ENCODE results near the gene SPIN1.
"Not testable (repeated sequence)": the region's sequence is repeated elsewhere in the genome, so short reads cannot be mapped to it uniquely, and the experiment has no call there.

The SPIN1 gene

DNA sequence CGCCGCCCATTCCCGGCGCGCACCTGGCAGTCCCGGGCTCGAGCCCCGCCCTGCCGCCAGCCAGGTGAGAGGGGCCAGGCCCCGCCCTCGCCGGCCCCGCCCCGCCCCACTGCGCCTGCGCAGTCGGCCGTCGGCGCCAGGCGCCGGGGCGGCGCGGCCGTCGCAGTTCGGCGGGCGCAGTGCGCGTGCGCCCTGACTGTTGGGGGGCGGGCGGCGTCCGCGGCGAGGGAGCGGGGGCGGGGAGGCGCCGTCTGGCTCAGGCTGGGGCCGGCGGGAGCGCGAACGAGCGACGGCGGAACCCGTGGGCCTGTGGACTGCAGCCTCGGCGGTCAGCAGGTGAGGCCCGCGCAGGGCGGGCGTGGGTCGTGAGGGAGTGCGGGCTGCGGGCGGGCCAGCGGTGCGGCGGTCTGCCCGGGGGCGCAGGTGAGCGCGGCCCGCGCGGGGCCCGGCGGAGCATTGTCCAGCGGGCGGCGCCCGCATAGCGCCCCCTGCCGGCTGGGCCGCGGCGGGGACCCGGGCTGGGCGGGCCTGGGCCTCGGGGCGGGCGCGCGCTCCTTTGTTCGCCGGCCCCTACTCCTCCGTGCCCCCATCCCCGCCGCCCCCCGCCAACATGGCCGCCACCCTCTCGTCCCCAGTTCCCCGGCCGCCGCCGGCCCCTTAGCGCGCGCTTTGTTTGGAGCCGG lies at the start of gene SPIN1:
SPIN1 (plus strand) TSS at position 242 of the 683 bp plus-strand sequence. CDS start 38,096 bp downstream, outside the sequence.
- DNase-seq, result peak; percentile 45

DNA sequence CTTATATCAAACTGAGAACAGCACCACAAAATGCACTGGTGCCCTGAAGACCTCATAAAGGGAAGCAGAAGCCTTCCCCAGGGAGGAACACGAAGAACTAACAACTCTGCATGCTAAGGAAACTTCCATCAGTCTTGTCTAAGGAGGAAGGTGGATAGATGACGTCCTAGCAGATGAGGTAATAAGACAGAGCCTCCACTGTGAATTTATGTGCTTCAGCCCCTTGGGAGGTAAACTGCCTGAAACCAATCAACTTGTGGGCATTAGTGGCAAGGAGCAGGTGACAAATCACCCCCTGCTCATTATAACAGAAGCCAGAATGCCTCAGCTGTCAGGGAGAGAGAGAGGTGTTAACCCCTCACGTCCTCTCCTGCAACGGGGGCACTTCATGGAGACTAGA lies 48.9 kb upstream of the SPIN1 start:
- no peak for DNase-seq

- no peak for DNase-seq
Measured at GRCh38 chr9:88342246-88342645, 46.0 kb upstream of the SPIN1 start.

DNA sequence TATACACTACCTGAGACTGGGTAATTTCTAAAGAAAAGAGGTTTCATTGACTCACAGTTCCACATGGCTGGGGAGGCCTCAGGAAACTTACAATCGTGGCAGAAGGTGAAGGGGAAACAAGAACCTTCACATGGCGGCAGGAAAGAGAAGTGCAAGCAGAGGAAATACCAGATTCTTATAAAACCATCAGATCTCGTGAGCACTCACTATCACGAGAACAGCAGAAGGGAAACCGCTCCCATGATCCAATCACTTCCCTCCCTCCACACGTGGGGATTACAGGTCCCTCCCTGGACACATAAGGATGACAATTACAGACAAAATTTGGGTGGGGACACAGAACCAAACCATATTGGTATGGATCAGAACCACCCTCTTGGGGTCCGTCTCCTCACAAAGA lies 44.2 kb upstream of the SPIN1 start:
- DNase-seq, result no peak

DNA sequence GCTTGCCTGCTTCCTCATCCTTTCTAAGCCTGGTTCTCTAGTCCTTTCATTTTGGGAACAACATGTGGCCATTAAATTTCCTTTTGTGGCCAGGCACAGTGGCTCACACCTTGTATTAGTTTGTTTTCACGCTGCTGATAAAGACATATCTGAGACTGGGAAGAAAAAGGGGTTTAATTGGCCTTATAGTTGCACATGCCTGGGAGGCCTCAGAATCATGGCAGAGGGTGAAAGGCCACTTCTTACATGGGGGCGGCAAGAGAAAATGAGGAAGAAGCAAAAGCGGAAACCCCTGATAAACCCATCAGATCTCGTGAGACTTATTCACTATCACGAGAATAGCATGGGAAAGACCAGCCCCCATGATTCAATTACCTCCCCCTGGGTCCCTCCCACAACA lies 37.9 kb upstream of the SPIN1 start:
- not testable (repeated sequence) for DNase-seq

DNA sequence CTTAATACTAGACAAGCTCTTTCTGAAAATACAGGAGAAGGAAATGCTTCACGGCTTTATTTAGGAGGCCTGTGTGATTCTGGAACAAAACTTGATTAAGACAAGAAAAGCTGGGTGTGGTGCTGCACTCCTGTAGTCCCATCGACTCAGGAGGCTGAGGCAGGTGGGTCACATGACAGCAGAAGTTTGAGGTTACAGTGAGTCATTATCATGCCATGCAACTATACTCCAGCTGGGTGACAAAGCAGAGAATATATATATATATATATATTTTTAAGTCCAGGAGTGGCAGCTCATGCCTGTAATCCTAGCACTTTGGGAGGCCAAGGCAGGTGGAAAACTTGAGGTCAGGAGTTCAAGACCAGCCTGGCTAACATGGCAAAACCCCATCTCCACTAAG lies 33.1 kb upstream of the SPIN1 start:
- no peak for DNase-seq

GRCh38 chr9:88357250-88357649 lies 31.0 kb upstream of the SPIN1 start:
- DNase-seq, result not testable (repeated sequence)

- no peak for DNase-seq
Measured at GRCh38 chr9:88358723-88359122, 29.5 kb upstream of the SPIN1 start.

- no peak for DNase-seq
Measured at GRCh38 chr9:88359974-88360373, 28.3 kb upstream of the SPIN1 start.

GRCh38 chr9:88362681-88363080 lies 25.6 kb upstream of the SPIN1 start:
- DNase-seq, result no peak

DNA sequence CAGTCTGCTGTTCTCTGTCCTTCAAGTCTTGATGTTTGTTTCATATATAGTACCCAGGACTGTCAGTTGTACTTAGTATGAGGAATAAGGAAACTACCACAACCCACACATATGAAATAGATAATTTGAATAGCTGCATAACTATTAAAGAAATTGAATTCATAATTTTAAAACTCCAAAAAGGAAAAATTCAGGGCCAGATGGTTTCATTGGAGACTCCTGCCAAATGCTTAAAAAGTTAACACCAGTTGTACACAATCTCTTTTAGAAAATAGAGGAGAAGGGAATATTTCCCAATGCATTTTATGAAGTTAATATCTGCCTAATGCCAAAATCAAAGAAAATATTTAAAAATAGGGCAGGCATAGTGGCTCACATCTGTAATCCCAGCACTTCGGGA lies 24.6 kb upstream of the SPIN1 start:
- DNase-seq, result no peak

GRCh38 chr9:88364706-88365105 lies 23.5 kb upstream of the SPIN1 start:
- no peak for DNase-seq

DNA sequence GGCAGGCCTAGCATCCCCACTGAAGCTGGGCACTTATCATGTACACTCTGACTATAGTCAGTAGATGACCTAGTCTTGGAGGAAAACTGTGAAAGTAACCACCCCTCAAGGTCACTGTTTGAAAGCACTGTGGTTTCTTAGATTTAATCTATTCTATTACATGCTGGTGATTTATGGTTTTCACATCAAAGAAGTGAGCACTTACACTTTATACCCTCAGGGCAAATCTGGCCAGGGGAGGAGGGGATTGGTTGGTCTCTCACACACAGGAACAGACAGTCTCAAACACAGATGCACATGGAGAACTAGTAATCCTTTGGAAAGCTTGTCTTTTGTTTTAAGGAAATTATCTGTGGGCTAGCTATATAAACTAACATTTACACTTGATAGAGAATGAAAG lies 17.9 kb upstream of the SPIN1 start:
- no peak for DNase-seq

DNA sequence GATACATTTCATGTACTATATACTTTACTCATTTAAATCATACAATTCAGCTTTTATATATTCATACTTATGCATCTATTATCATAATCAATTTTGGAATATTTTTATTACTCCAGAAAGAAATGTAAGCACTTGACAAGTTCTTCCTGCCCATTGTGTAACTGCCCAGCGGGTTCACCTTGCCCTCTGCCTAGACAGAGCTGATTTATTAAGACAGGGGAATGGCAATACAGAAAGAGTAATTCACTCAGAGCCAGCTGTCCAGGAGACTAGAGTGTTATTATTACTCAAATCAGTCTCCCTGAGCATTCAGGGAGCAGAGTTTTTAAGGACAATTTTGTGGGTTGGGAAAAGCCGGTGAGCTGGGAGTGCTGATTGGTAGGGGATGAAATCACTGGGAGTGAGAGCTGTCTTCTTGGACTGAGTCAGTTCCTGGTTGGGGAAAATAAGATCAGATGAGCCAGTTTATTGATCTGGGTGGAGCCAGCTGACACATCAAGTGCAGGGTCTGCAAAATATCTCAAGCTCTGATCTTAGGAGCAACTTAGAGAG lies 16.1 kb upstream of the SPIN1 start:
- DNase-seq, result no peak

DNA sequence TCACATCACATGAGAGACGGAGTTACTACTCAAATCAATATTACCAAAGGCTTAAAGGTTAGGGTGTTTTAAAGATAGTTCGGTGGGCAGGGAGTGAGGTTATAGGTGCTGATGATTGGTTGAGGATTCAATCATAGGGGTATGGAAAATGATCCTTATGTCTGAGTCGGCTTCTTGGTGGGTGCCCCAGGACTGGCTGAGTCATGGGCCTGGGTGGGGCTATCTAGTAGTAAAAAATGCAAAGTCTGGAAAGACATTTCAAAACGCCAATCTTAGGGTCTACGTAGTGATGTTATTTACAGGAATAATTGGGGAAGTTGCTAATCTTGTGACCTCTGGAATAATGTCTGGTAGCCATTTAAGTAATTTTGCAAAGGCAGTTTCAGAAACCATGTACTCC lies 15.2 kb upstream of the SPIN1 start:
- DNase-seq, result no peak

- no peak for DNase-seq
Measured at GRCh38 chr9:88378317-88378716, 9.9 kb upstream of the SPIN1 start.

- DNase-seq, result no peak
Measured at GRCh38 chr9:88379352-88379751, 8.9 kb upstream of the SPIN1 start.

- DNase-seq, result no peak
Measured at GRCh38 chr9:88380118-88380517, 8.1 kb upstream of the SPIN1 start.

DNA sequence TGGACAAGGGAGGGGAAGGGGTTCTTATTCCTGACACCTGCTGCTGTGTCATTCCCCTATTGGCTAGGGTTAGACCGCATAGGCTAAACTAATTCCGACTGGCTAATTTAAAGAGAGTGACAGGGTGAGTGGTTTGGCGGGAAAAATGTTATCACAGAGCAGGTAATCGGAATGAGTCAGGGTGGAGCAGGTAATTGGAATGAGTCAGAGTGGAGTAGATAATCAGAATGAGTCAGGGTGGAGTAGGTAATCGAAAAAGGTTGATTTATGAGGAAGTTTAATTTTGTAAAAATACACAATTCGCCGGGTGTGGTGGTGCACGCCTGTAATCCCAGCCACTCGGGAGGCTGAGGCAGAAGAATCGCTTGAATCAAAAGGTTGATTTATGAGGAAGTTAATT lies 6.9 kb upstream of the SPIN1 start:
- DNase-seq, result not testable (repeated sequence)

- no peak for DNase-seq
Measured at GRCh38 chr9:88383176-88383575, 5.1 kb upstream of the SPIN1 start.

- not testable (repeated sequence) for DNase-seq
Measured at GRCh38 chr9:88386137-88386536, 2.1 kb upstream of the SPIN1 start.

- peak; percentile 12 for DNase-seq
Measured at GRCh38 chr9:88387036-88387551, 1.1 kb upstream of the SPIN1 start.

DNA sequence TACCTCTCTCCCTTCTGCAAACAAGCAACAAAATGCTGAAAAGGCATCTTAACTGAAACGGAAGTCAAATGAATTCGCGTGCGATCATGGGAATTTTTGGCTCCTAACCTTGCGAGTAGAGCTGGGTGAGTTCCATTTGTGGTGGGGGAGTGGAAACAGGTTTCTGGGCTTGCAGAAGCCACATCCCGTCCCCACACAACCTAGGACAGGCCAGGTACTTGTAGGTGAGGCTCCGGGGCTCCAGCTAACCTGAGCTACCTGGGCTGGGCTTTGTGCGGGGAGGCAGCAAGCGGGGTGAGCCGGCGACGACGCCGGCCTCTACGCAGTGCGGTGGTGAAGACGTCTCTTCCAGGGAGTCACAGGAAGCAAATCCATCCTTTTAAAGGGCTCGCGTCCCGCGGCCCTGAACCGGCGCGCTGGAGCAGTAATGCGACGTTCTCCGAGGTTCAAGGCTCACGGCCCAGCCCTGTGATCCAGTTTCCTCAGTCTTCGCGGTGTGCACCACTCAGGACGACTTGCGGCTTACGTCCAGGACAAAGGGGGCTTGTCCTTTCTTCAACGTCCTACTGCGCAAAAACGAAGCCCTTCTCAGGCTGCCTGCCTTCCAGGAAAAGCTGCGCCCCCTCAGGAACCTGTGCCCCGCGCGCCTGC lies 567 bp upstream of the SPIN1 start:
- peak; percentile 45 for DNase-seq

GRCh38 chr9:88388886-88389605 lies 802 bp downstream of the SPIN1 start:
- DNase-seq, result peak; percentile 7

Measured in DMS79 treated with DMSO at 0.1 percent for 48 hours (cell line).